GM23338 (cell line): Measurements from ENCODE around the gene SLC6A12. TPM values are rescaled to one million over a fixed set of nuclear protein-coding genes. Genes with fewer than 3 reads are reported as not detected.
A peak's percentile ranks its signal among the peaks of the same experiment; 100 is the strongest.
"Not testable (repeated sequence)": the region's sequence is repeated elsewhere in the genome, so short reads cannot be mapped to it uniquely, and the experiment has no call there.

Experiments
- ATAC-seq: fragments of 200-7000 bp; cut with Tn5 transposase; 3 replicates; pipeline ENCODE4 v1.9.1; 2020
- DNase-seq: peaks from one replicate; pipeline ENCODE4 v3.0.0-alpha.2; 2015; ENCODE audit warnings: low spot score
- H2AFZ ChIP-seq: fragments of 200-600 bp; sonication (generic); 2 replicates; pipeline ENCODE4 v1.8.0; 2016; ENCODE audit warnings: antibody characterized with exemption, mild to moderate bottlenecking, moderate library complexity
- H3F3A ChIP-seq: fragments of 200-600 bp; sonication (generic); replicated peaks from 2 replicates; pipeline ENCODE4 v1.8.0; 2017; ENCODE audit warnings: antibody characterized with exemption, mixed run types, low read depth
- H3K27ac ChIP-seq: fragments of 200-600 bp; sonication (generic); 2 replicates; pipeline ENCODE4 v1.6.1; 2016; ENCODE audit warnings: low read depth
- H3K27me3 ChIP-seq: fragments of 200-600 bp; sonication (generic); 2 replicates; pipeline ENCODE4 v1.8.0; 2016; ENCODE audit warnings: mild to moderate bottlenecking, mixed run types, moderate library complexity; ENCODE audit not compliant: insufficient read depth
- H3K36me3 ChIP-seq: fragments of 200-600 bp; sonication (generic); 2 replicates; pipeline ENCODE4 v1.8.0; 2016; ENCODE audit warnings: mild to moderate bottlenecking; ENCODE audit not compliant: insufficient read depth
- H3K4me1 ChIP-seq: fragments of 200-600 bp; sonication (generic); 2 replicates; pipeline ENCODE4 v1.8.0; 2016; ENCODE audit warnings: mild to moderate bottlenecking, moderate library complexity; ENCODE audit not compliant: insufficient read depth
- H3K4me2 ChIP-seq: fragments of 200-600 bp; sonication (generic); 2 replicates; pipeline ENCODE4 v1.7.1; 2017; ENCODE audit warnings: mixed run types
- H3K4me3 ChIP-seq: fragments of 200-600 bp; sonication (generic); 2 replicates; pipeline ENCODE4 v1.6.1; 2016; ENCODE audit warnings: mixed run types
- H3K79me2 ChIP-seq: fragments of 200-600 bp; sonication (generic); replicated peaks from 2 replicates; pipeline ENCODE4 v1.8.0; 2017; ENCODE audit warnings: mild to moderate bottlenecking; ENCODE audit not compliant: insufficient read depth
- H3K9me2 ChIP-seq: fragments of 200-600 bp; sonication (generic); 2 replicates; pipeline ENCODE4 v1.8.0; 2017; ENCODE audit not compliant: insufficient read depth
- H4K20me1 ChIP-seq: fragments of 200-600 bp; sonication (generic); replicated peaks from 2 replicates; pipeline ENCODE4 v1.8.0; 2017; ENCODE audit warnings: mild to moderate bottlenecking; ENCODE audit not compliant: insufficient read depth
- H3K27ac Mint-ChIP-seq: 2 replicates; pipeline ENCODE4 v1.8.0; 2020; ENCODE audit warnings: inconsistent platforms, mild to moderate bottlenecking, moderate library complexity, mixed read lengths
- H3K27me3 Mint-ChIP-seq: 3 replicates; pipeline ENCODE4 v1.8.0; 2022; ENCODE audit warnings: low read depth, mild to moderate bottlenecking, moderate library complexity, mixed read lengths, inconsistent platforms; ENCODE audit not compliant: insufficient read depth, poor library complexity
- H3K36me3 Mint-ChIP-seq: 3 replicates; pipeline ENCODE4 v1.8.0; 2021; ENCODE audit warnings: low read depth, mild to moderate bottlenecking, inconsistent platforms, moderate library complexity, mixed read lengths
- H3K4me1 Mint-ChIP-seq: 3 replicates; pipeline ENCODE4 v1.8.0; 2020; ENCODE audit warnings: mild to moderate bottlenecking, inconsistent platforms, mixed read lengths
- H3K4me3 Mint-ChIP-seq: 3 replicates; pipeline ENCODE4 v1.8.0; 2021; ENCODE audit warnings: moderate library complexity, mild to moderate bottlenecking, inconsistent platforms, mixed read lengths
- H3K9me3 Mint-ChIP-seq: 3 replicates; pipeline ENCODE4 v1.8.0; 2020; ENCODE audit warnings: moderate library complexity, mild to moderate bottlenecking, inconsistent platforms, mixed read lengths
- CREB1 ChIP-seq: fragments of 250-450 bp; sonication (Bioruptor Pico); IDR thresholded peaks from 2 replicates; pipeline ENCODE4 v1.5.0; 2020; ENCODE audit warnings: low read depth, mild to moderate bottlenecking, moderate library complexity
- CTCF ChIP-seq, 2 experiments: fragments of 200-600 bp in 1 of 2; sonication (generic) in 1 of 2; conservative IDR thresholded peaks; 2 replicates each; pipeline versions ENCODE4 v1.5.1 to v1.6.1; 2016 to 2017; ENCODE audit warnings: antibody characterized with exemption in 2 of 2, low read depth in 2 of 2, mild to moderate bottlenecking in 2 of 2, moderate library complexity in 1 of 2
- EZH2phosphoT487 ChIP-seq: fragments of 200-600 bp; sonication (generic); IDR thresholded peaks from one replicate; pipeline ENCODE4 v1.8.1; 2018; ENCODE audit warnings: antibody characterized with exemption; ENCODE audit not compliant: unreplicated experiment
- POLR2AphosphoS5 ChIP-seq: IDR thresholded peaks from 2 replicates; pipeline ENCODE4 v1.6.1; 2016; ENCODE audit warnings: antibody characterized with exemption, low read depth
- polyA plus RNA-seq: library from polyadenylated mRNA; unstranded; fragments of >200 nt; fragmentation: Nextera tagmentation; extraction: Ambion mirVana; gene quantifications from 2 replicates; pipeline ENCODE4 v1.2.1, GENCODE V29; 2016
- total RNA-seq: library from RNA; depleted of rRNA; stranded (reverse); fragments of >200 nt; shearing (Covaris generic); gene quantifications from 2 replicates; pipeline ENCODE4 v1.2.3, GENCODE V29; 2014

Gene SLC6A12
- total and polyA plus RNA-seq, 2 experiments from 2014 or later = 0.56 TPM; not detected in 1

DNA sequence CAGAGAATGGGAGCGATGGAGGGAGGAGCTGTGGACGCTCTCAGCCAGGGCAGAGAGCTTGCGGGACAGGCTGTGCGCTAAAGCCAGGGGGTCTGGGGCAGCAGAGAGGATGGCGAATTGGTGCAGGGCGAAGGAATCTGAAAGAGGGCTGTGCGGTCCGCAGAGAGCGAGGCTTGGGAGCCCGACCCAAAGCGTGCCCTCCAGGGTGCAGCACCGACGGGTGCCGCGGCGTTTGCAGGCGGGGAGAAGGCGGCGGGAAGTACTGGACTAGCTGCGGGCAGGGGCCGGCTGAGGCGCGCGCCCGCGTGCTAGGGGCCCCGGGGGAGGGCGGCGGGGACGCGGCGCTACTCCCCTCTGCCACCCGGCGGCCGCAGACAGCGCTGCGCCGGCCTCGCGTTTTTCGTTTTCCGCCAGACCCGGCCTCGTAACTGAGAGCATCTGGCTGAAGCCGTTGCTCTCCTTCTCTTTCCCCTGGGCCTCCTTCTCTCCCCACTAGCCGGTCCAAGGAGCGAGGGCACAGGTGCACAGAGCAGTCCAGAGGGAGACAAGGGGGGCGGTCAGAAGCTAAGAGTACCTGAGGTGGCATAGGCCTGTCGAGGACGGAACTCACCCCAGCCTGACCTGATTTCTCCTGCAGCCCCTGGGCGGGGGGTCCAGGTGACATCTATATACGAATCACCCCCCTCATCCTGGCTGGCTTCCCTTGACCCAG lies 24.9 kb downstream of the SLC6A12 start:
- no peaks in the 10 kb centered on the region for H3K9me2 ChIP-seq
- peak; percentile 22; the same call in 1 of the 2 replicates for TF ChIP-seq CREB1
- TF ChIP-seq POLR2AphosphoS5 = peak; percentile 54; the same call in 1 of the 2 replicates
- no peak for TF ChIP-seq EZH2phosphoT487
- TF ChIP-seq CTCF (conservative IDR thresholded peaks at IDR 0.05; ENCODE audit: low read depth in 2 of 2) = peak; percentile 55 to 69
- DNase-seq (peak; percentile 89), ATAC-seq (peak; percentile 90)
- Mint-ChIP-seq H3K36me3 (no peaks in the 10 kb centered on the region), H3K27me3 (peaks cover 18% of the 10 kb centered on the region), H3K27ac (no peak overlapping the region), H3K4me1 (peaks cover 3% of the 10 kb centered on the region; the same call in 1 of the 3 replicates), H3K4me3 (peak overlapping the region; percentile 84), H3K9me3 (peaks cover 2% of the 10 kb centered on the region; the same call in 2 of the 3 replicates)
- no peaks in the 10 kb centered on the region for H3F3A ChIP-seq
- no peak overlapping the region for H3K27ac ChIP-seq
- H3K4me2 ChIP-seq = peak overlapping the region; percentile 93
- H3K79me2 ChIP-seq = no peaks in the 10 kb centered on the region
- H3K4me1 ChIP-seq = peaks cover 4% of the 10 kb centered on the region; the same call in 1 of the 2 replicates
- H3K4me3 ChIP-seq = peak overlapping the region; percentile 86
- H2AFZ ChIP-seq = peak overlapping the region; percentile 98
- peaks cover 22% of the 10 kb centered on the region; the same call in 1 of the 2 replicates for H3K27me3 ChIP-seq
- no peaks in the 10 kb centered on the region for H4K20me1 ChIP-seq
- no peaks in the 10 kb centered on the region for H3K36me3 ChIP-seq

DNA sequence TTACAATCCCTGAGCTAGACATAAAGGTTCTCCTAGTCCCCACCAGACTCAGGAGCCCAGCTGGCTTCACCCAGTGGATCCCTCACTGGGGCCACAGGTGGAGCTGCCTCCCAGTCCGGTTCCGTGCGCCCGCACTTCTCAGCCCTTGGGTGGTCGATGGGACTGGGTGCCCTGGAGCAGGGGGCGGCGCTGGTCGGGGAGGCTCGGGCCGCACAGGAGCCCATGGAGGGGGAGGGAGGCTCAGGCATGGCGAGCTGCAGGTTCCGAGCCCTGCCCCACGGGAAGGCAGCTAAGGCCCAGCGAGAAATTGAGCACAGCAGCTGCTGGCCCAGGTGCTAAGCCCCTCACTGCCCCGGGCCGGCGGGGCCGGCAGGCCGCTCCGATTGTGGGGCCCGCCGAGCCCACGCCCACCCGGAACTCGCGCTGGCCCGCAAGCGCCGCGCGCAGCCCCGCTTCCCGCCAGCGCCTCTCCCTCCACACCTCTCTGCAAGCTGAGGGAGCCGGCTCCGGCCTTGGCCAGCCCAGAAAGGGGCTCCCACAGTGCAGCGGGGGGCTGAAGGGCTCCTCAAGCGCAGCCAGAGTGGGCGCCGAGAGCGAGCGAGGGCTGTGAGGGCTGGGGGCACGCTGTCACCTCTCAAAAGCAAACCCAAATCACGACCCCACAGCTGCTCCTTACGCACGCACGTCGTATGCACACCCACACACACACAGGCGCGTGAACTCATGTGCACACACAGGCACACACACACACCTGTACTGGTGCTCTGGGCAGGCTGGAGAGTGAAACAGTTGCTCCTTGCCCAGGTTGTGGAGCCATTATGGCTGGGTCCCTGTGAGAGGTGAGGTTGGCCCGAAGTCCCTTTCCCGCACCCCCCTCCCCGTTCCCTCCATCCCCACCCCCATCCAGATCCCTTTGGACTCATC lies 25.7 kb downstream of the SLC6A12 start:
- peak; percentile 61 for ATAC-seq

More for the DNA sequence above, 25.7 kb downstream of the SLC6A12 start:
- H3K27me3 ChIP-seq = peaks cover 22% of the 10 kb centered on the region; the same call in 1 of the 2 replicates
- not testable (repeated sequence) for H3K79me2 ChIP-seq, H3K36me3 ChIP-seq, H3K9me2 ChIP-seq, H3K27ac Mint-ChIP-seq, H3K9me3 Mint-ChIP-seq, H3K36me3 Mint-ChIP-seq, H3K4me1 ChIP-seq, DNase-seq, H4K20me1 ChIP-seq, H3K27ac ChIP-seq, H3K4me1 Mint-ChIP-seq, H3F3A ChIP-seq
- H3K4me3 ChIP-seq = peak overlapping the region; percentile 86
- peak overlapping the region; percentile 98 for H2AFZ ChIP-seq
- H3K4me2 ChIP-seq = peak overlapping the region; percentile 93
- H3K27me3 Mint-ChIP-seq = peaks cover 18% of the 10 kb centered on the region
- H3K4me3 Mint-ChIP-seq = peak overlapping the region; percentile 84
